H1 (cell line): ENCODE measurements around the gene USP36. TPM values are rescaled to one million over a fixed set of nuclear protein-coding genes. Genes with fewer than 3 reads are reported as not detected.

Experiments
- CTCF ChIA-PET: fragments of 300-600 bp; sonication (Branson Sonifier 250); formaldehyde crosslinking; loops from one replicate; lab custom pipeline; 2021; ENCODE audit not compliant: partially characterized antibody; lab: Charles Lee
- POLR2A ChIA-PET: fragments of 300-600 bp; sonication (Branson Sonifier 250); formaldehyde crosslinking; loops from one replicate; lab custom pipeline; 2021; ENCODE audit warnings: inconsistent platforms; ENCODE audit not compliant: partially characterized antibody; lab: Charles Lee
- DNase-seq, 2 experiments: peaks; one replicate each; pipeline versions ENCODE4 v3.0.0 to v3.0.0-alpha.2; 2010 to 2022; ENCODE audit warnings: low spot score in 2 of 2, low read depth in 1 of 2, mixed read lengths in 1 of 2
- FAIRE-seq: peaks from 2 replicates; lab custom pipeline; 2011; peaks lifted over from hg19 to GRCh38; lab: Jason Lieb, UNC
- H2AFZ ChIP-seq: 2 replicates; pipeline ENCODE4 v1.8.1; 2012; ENCODE audit warnings: low read length, inconsistent platforms
- H2AK5ac ChIP-seq: 2 replicates; pipeline ENCODE4 v1.6.1; 2013; ENCODE audit warnings: low read depth, low read length
- H2BK120ac ChIP-seq: replicated peaks from 2 replicates; pipeline ENCODE3; 2013; ENCODE audit warnings: low read depth, low read length, inconsistent platforms
- H2BK12ac ChIP-seq: 2 replicates; pipeline ENCODE4 v1.6.1; 2013; ENCODE audit warnings: low read depth, low read length
- H2BK15ac ChIP-seq: 2 replicates; pipeline ENCODE4 v1.6.1; 2013; ENCODE audit warnings: low read length
- H2BK20ac ChIP-seq: 2 replicates; pipeline ENCODE4 v1.6.1; 2013; ENCODE audit warnings: low read length
- H2BK5ac ChIP-seq: 2 replicates; pipeline ENCODE4 v1.6.1; 2013; ENCODE audit warnings: low read depth, low read length
- H3K14ac ChIP-seq: 2 replicates; pipeline ENCODE4 v1.6.1; 2013; ENCODE audit warnings: inconsistent platforms; ENCODE audit not compliant: insufficient read length
- H3K18ac ChIP-seq: 2 replicates; pipeline ENCODE4 v1.6.1; 2013; ENCODE audit warnings: low read length; ENCODE audit errors: extremely low read depth
- H3K23ac ChIP-seq: 2 replicates; pipeline ENCODE4 v1.6.1; 2013; ENCODE audit warnings: inconsistent platforms; ENCODE audit not compliant: insufficient read length
- H3K23me2 ChIP-seq: 2 replicates; pipeline ENCODE4 v1.6.1; 2013; ENCODE audit warnings: low read depth, low read length
- H3K27ac ChIP-seq: 2 replicates; pipeline ENCODE4 v1.6.1; 2011; ENCODE audit warnings: low read depth, low read length, inconsistent platforms
- H3K27me3 ChIP-seq, 4 experiments: replicated peaks in 1 of 4; 1 replicate in 1 of 4; 2 replicates in 3 of 4; pipeline versions ENCODE4 v1.6.1 to v1.8.1; 2011 to 2013; ENCODE audit warnings: low read length in 3 of 4, mild to moderate bottlenecking in 3 of 4, inconsistent platforms in 2 of 4, mixed read lengths in 2 of 4, moderate library complexity in 1 of 4; ENCODE audit not compliant: control insufficient read depth in 3 of 4, insufficient read depth in 3 of 4; ENCODE audit errors: extremely low read depth in 1 of 4
- H3K36me3 ChIP-seq, 4 experiments: 2 replicates each; pipeline versions ENCODE4 v1.6.1 to v1.8.1; 2011 to 2013; ENCODE audit warnings: mild to moderate bottlenecking in 4 of 4, low read length in 3 of 4, moderate library complexity in 2 of 4, control low read depth in 1 of 4, inconsistent platforms in 1 of 4; ENCODE audit not compliant: insufficient read depth in 4 of 4, control insufficient read depth in 2 of 4
- H3K4ac ChIP-seq: replicated peaks from 2 replicates; pipeline ENCODE3; 2013; ENCODE audit warnings: low read length, low read depth, mixed read lengths, inconsistent platforms; ENCODE audit not compliant: insufficient read length
- H3K4me1 ChIP-seq, 4 experiments: replicated peaks in 1 of 4; 1 replicate in 1 of 4; 2 replicates in 3 of 4; pipeline versions ENCODE4 v1.6.1 to v1.8.1; 2011 to 2013; ENCODE audit warnings: low read length in 3 of 4, inconsistent platforms in 2 of 4, mixed read lengths in 1 of 4; ENCODE audit not compliant: insufficient read depth in 4 of 4, control insufficient read depth in 3 of 4
- H3K4me2 ChIP-seq, 2 experiments: 2 replicates each; pipeline versions ENCODE4 v1.6.1 to v1.8.1; 2011 to 2013; ENCODE audit warnings: low read depth in 2 of 2, low read length in 2 of 2, control low read depth in 1 of 2, inconsistent platforms in 1 of 2, mild to moderate bottlenecking in 1 of 2; ENCODE audit not compliant: insufficient read depth in 1 of 2
- H3K4me3 ChIP-seq, 4 experiments: fragments of 200-600, 300-600 bp in 1 of 4; sonication (generic), shearing (Covaris generic), sonication (Bioruptor Twin) in 1 of 4; 2 replicates each; pipeline versions ENCODE4 v1.5.1 to v1.8.1; 2011 to 2016; ENCODE audit warnings: low read length in 4 of 4, low read depth in 3 of 4, control low read depth in 2 of 4, inconsistent platforms in 2 of 4, mild to moderate bottlenecking in 2 of 4, mixed read lengths in 1 of 4, moderate library complexity in 1 of 4; ENCODE audit not compliant: insufficient read depth in 2 of 4; ENCODE audit errors: extremely low read depth in 1 of 4
- H3K56ac ChIP-seq: replicated peaks from 2 replicates; pipeline ENCODE3; 2013; ENCODE audit warnings: low read depth, mild to moderate bottlenecking, mixed read lengths, low read length, inconsistent platforms; ENCODE audit not compliant: insufficient read length
- H3K79me1 ChIP-seq: 2 replicates; pipeline ENCODE4 v1.6.1; 2013; ENCODE audit warnings: low read depth, low read length, control low read depth
- H3K79me2 ChIP-seq, 2 experiments: 2 replicates each; pipeline versions ENCODE4 v1.6.1 to v1.8.1; 2012 to 2013; ENCODE audit warnings: low read length in 2 of 2, mild to moderate bottlenecking in 2 of 2, inconsistent platforms in 1 of 2; ENCODE audit not compliant: insufficient read depth in 2 of 2, control insufficient read depth in 1 of 2
- H3K9ac ChIP-seq, 4 experiments: replicated peaks in 1 of 4; 1 replicate in 1 of 4; 2 replicates in 3 of 4; pipeline versions ENCODE4 v1.6.1 to v1.8.1; 2011 to 2013; ENCODE audit warnings: low read depth in 3 of 4, low read length in 3 of 4, control low read depth in 2 of 4, mild to moderate bottlenecking in 2 of 4, moderate library complexity in 2 of 4, inconsistent platforms in 1 of 4; ENCODE audit errors: extremely low read depth in 1 of 4
- H3K9me3 ChIP-seq, 2 experiments: 2 replicates each; pipeline versions ENCODE4 v1.6.1 to v1.8.1; 2012 to 2013; ENCODE audit warnings: mild to moderate bottlenecking in 2 of 2, moderate library complexity in 2 of 2, control low read depth in 1 of 2, inconsistent platforms in 1 of 2, low read depth in 1 of 2, low read length in 1 of 2, mixed read lengths in 1 of 2; ENCODE audit not compliant: insufficient read depth in 2 of 2
- H4K20me1 ChIP-seq, 2 experiments: replicated peaks in 1 of 2; 2 replicates each; pipeline versions ENCODE3 to v1.8.1; 2011 to 2013; ENCODE audit warnings: inconsistent platforms in 2 of 2, low read length in 2 of 2, mild to moderate bottlenecking in 1 of 2; ENCODE audit not compliant: insufficient read depth in 2 of 2, control insufficient read depth in 1 of 2
- H4K5ac ChIP-seq: 2 replicates; pipeline ENCODE4 v1.6.1; 2013; ENCODE audit warnings: low read length, low read depth, mixed read lengths, inconsistent platforms; ENCODE audit not compliant: insufficient read length
- H4K8ac ChIP-seq: 2 replicates; pipeline ENCODE4 v1.8.0; 2013; ENCODE audit warnings: mild to moderate bottlenecking, moderate library complexity, low read length, inconsistent platforms; ENCODE audit not compliant: insufficient read depth; ENCODE audit errors: extremely low read depth
- H4K91ac ChIP-seq: replicated peaks from 2 replicates; pipeline ENCODE3; 2013; ENCODE audit warnings: low read length, mixed read lengths, inconsistent platforms; ENCODE audit not compliant: insufficient read length
- BACH1 ChIP-seq: IDR thresholded peaks from 2 replicates; pipeline ENCODE4 v1.6.1; 2012; ENCODE audit warnings: low read length, improper control_type of control experiment
- CBX5 ChIP-seq: fragments of 300-800, 300-1000 bp; sonication (generic); IDR thresholded peaks from 2 replicates; pipeline ENCODE4 v1.7.1; 2016; ENCODE audit warnings: antibody characterized with exemption, low read length, low read depth
- CEBPB ChIP-seq: IDR thresholded peaks from 2 replicates; pipeline ENCODE4 v1.6.1; 2012; ENCODE audit warnings: low read depth, low read length
- EZH2 ChIP-seq: fragments of 200-600 bp; sonication (generic); IDR thresholded peaks from 2 replicates; pipeline ENCODE4 v1.7.1; 2012; ENCODE audit warnings: low read depth, mild to moderate bottlenecking, moderate library complexity, low read length, inconsistent platforms; ENCODE audit not compliant: severe bottlenecking
- FOSL1 ChIP-seq: IDR thresholded peaks from 2 replicates; pipeline ENCODE4 v1.6.1; 2011; ENCODE audit warnings: mild to moderate bottlenecking, low read depth, low read length, moderate library complexity; ENCODE audit not compliant: insufficient read depth
- KDM5A ChIP-seq: fragments of 200-600 bp; IDR thresholded peaks from 2 replicates; pipeline ENCODE4 v1.7.1; 2012; ENCODE audit warnings: mild to moderate bottlenecking, low read length, inconsistent platforms, mixed read lengths
- POLR2AphosphoS5 ChIP-seq: IDR thresholded peaks from 2 replicates; pipeline ENCODE4 v1.6.1; 2011; ENCODE audit warnings: low read depth, low read length
- RNF2 ChIP-seq: fragments of 200-900, 300-1000 bp; sonication (generic); IDR thresholded peaks from 2 replicates; pipeline ENCODE4 v1.7.1; 2016; ENCODE audit warnings: borderline replicate concordance, low read depth, mild to moderate bottlenecking, antibody characterized with exemption, low read length; ENCODE audit not compliant: poor library complexity, severe bottlenecking; ENCODE audit errors: missing control alignments
- TAF1 ChIP-seq: IDR thresholded peaks from 2 replicates; pipeline ENCODE4 v1.6.1; 2011; ENCODE audit warnings: mild to moderate bottlenecking, low read depth, low read length
- TEAD4 ChIP-seq: IDR thresholded peaks from 2 replicates; pipeline ENCODE4 v1.6.1; 2012; ENCODE audit warnings: low read depth, low read length, inconsistent platforms, mixed read lengths
- YY1 ChIP-seq: IDR thresholded peaks from 2 replicates; pipeline ENCODE4 v1.6.1; 2011; ENCODE audit warnings: low read depth, mild to moderate bottlenecking, low read length
- WGBS, 2 experiments: shearing (Covaris generic) in 1 of 2; methylation state at CpG; one replicate each; pipeline versions ENCODE4 v1.1.6 to v1.1.7; 2013 to 2015; ENCODE audit warnings: low lambda C conversion rate in 2 of 2, mixed read lengths in 2 of 2, inconsistent platforms in 1 of 2, low coverage in 1 of 2, missing lambda C conversion rate in 1 of 2; ENCODE audit not compliant: insufficient replicate concordance in 2 of 2, insufficient coverage in 1 of 2, insufficient read length in 1 of 2; ENCODE audit errors: extremely low coverage in 1 of 2, missing lambda C conversion rate in 1 of 2; 5-methylcytosine and 5-hydroxymethylcytosine counted together
- polyA plus RNA-seq, 7 experiments: library from polyadenylated mRNA; depleted of rRNA in 3 of 7; stranded (reverse) in 5 of 7; unstranded in 2 of 7; fragments of >200 nt in 5 of 7; fragments of 200-250 nt in 2 of 7; gene quantifications; 1 replicate in 5 of 7; 2 replicates in 1 of 7; 4 replicates in 1 of 7; pipeline versions ENCODE4 v1.2.1 to v1.2.3, GENCODE V29; 2011 to 2013; ENCODE audit warnings: missing spikeins in 2 of 7, mixed read lengths in 2 of 7
- total RNA-seq: library from RNA; stranded (reverse); fragmentation: NEBNext Ultra II Directional; extraction: Animal tissue kit (Norgen Biotek cat#: 25700); gene quantifications from 2 replicates; pipeline ENCODE4 v1.2.1, GENCODE V29; 2021
- TF ChIP-seq, protein P1 (sequence below): IDR thresholded peaks from 2 replicates; pipeline ENCODE4 v1.6.1; 2011; ENCODE audit warnings: low read depth, mild to moderate bottlenecking, low read length; ENCODE audit not compliant: insufficient read depth
- TF ChIP-seq, protein P2 (sequence below): IDR thresholded peaks from 2 replicates; pipeline ENCODE4 v1.6.1; 2011; ENCODE audit warnings: low read length, improper control_type of control experiment

The USP36 gene
- total and polyA plus RNA-seq, 2 of the 8 experiments (the other 6 are each of a cell fraction or from before 2014, with no cell fraction given), result 40.7 to 67.7 TPM

DNA sequence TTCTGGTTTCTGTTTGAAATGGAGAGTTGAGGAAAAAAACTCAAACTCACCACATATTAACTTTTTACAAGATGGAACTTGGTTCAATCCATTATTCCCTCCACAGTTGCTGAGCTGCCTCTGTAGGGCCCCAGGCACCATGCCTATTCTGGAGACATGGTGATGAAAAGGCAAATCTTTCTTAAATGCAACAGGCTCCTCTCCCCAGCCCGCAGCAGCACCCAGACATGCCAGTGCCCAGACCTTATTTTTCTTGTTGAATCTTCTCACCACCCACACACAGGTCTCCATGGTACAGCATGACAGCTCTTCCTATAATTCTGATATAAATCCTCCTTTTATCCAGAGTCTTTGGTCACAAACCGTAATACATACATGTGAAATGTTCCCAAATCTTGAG lies 66.2 kb downstream of the USP36 start:
- H3K18ac ChIP-seq, result no peak overlapping the region
- no peaks in the 10 kb centered on the region for H3K27me3 ChIP-seq
- H3K9ac ChIP-seq, result no peak overlapping the region
- no peak overlapping the region for H4K8ac ChIP-seq
- no peaks in the 10 kb centered on the region for H3K9me3 ChIP-seq
- H3K14ac ChIP-seq, result no peak overlapping the region
- no peak overlapping the region for H2BK15ac ChIP-seq
- no peaks in the 10 kb centered on the region; a peak in 1 of 4 replicates for H3K79me2 ChIP-seq
- no peak overlapping the region for H2BK20ac ChIP-seq
- H3K4me2 ChIP-seq, result no peak overlapping the region
- H4K20me1 ChIP-seq, result peaks cover 0 to 2% of the 10 kb centered on the region in 2 experiments
- DNase-seq (no peak), FAIRE-seq (no peak)
- no peaks in the 10 kb centered on the region for H3K36me3 ChIP-seq
- H2BK120ac ChIP-seq, result no peak overlapping the region
- H4K5ac ChIP-seq, result no peak overlapping the region
- no peak overlapping the region for H3K4me3 ChIP-seq
- no peak overlapping the region for H2AK5ac ChIP-seq
- H2AFZ ChIP-seq, result no peak overlapping the region
- CTCF ChIA-PET, result interaction anchor here (1.7 kb wide), 1 partner anchor 91 kb away, joined by 3 read pairs; no protein-coding TSS in a partner anchor
- POLR2A ChIA-PET, result no interaction called here
- no peak overlapping the region for H3K23ac ChIP-seq
- no peak overlapping the region for H4K91ac ChIP-seq
- H3K79me1 ChIP-seq, result peaks cover 3% of the 10 kb centered on the region; the same call in 1 of the 2 replicates
- no peaks in the 10 kb centered on the region for H3K23me2 ChIP-seq
- no peak overlapping the region for H3K56ac ChIP-seq
- WGBS, 2 experiments, result 89% methylated on average over 2 of the region's 2 CpGs; no CpG with 5 or more reads in 1 of the 2 experiments
- no peak overlapping the region for H3K27ac ChIP-seq
- no peak overlapping the region for H3K4ac ChIP-seq
- H2BK5ac ChIP-seq, result no peak overlapping the region
- H2BK12ac ChIP-seq, result no peak overlapping the region
- peaks cover 0 to 3% (median 0%) of the 10 kb centered on the region in 4 experiments; a peak in 1 of 7 replicates for H3K4me1 ChIP-seq
- TF ChIP-seq TAF1, result no peak
- TF ChIP-seq KDM5A, result no peak
- no peak for TF ChIP-seq EZH2
- TF ChIP-seq CBX5, result no peak
- TF ChIP-seq TEAD4, result no peak
- no peak for TF ChIP-seq POLR2AphosphoS5
- TF ChIP-seq CEBPB, result no peak
- no peak for TF ChIP-seq RNF2
- TF ChIP-seq YY1, result no peak
- TF ChIP-seq, protein P1, sequence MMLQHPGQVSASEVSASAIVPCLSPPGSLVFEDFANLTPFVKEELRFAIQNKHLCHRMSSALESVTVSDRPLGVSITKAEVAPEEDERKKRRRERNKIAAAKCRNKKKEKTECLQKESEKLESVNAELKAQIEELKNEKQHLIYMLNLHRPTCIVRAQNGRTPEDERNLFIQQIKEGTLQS, result no peak
- TF ChIP-seq FOSL1, result no peak
- TF ChIP-seq BACH1, result no peak
- TF ChIP-seq, protein P2, sequence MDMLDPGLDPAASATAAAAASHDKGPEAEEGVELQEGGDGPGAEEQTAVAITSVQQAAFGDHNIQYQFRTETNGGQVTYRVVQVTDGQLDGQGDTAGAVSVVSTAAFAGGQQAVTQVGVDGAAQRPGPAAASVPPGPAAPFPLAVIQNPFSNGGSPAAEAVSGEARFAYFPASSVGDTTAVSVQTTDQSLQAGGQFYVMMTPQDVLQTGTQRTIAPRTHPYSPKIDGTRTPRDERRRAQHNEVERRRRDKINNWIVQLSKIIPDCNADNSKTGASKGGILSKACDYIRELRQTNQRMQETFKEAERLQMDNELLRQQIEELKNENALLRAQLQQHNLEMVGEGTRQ, result no peak
